HUES6 (cell line): ENCODE results near the gene EPB41L4A.

Source experiments
- H3K27ac ChIP-seq: 2 replicates; pipeline ENCODE4 v1.7.0; 2013; ENCODE audit warnings: low read depth, mild to moderate bottlenecking, low read length, inconsistent platforms
- H3K27me3 ChIP-seq: 2 replicates; pipeline ENCODE4 v1.6.1; 2013; ENCODE audit warnings: low read length; ENCODE audit not compliant: control insufficient read depth, insufficient read depth
- H3K36me3 ChIP-seq: 2 replicates; pipeline ENCODE4 v1.6.1; 2013; ENCODE audit warnings: low read length; ENCODE audit not compliant: control insufficient read depth, insufficient read depth
- H3K4me1 ChIP-seq: 2 replicates; pipeline ENCODE4 v1.6.1; 2013; ENCODE audit warnings: low read length; ENCODE audit not compliant: control insufficient read depth, insufficient read depth
- H3K4me3 ChIP-seq: 2 replicates; pipeline ENCODE4 v1.5.1; 2013; ENCODE audit warnings: low read depth, low read length
- H3K9ac ChIP-seq: one replicate; pipeline ENCODE4 v1.6.1; 2013; ENCODE audit warnings: mild to moderate bottlenecking, low read length
- H3K9me3 ChIP-seq: 2 replicates; pipeline ENCODE4 v1.6.1; 2013; ENCODE audit warnings: low read depth, low read length; ENCODE audit not compliant: control insufficient read depth, insufficient read depth

Gene EPB41L4A

DNA sequence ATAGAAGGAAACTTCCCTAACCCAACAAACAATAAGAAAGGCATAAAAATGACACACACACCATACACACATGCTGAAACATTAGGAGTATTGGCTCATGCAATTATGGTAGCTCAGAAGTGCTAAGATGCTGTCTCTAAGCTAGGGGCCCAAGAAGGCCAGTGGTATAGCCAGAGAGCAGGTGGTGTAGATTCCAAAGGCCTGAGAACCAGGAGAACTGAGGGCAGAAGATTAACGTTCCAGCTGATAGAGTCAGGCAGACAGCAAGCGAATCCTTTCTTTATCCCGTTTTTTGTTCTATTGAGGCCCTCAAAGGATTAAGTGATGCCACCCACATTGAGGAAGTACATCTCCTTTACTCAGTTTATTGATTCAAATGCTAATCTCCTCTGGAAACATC is 262.9 kb downstream of the EPB41L4A start:
- no peak overlapping the region for H3K4me3 ChIP-seq
- peaks cover 2% of the 10 kb centered on the region; the same call in 1 of the 2 replicates for H3K36me3 ChIP-seq
- no peaks in the 10 kb centered on the region for H3K27me3 ChIP-seq
- H3K9ac ChIP-seq: no peak overlapping the region
- no peak overlapping the region for H3K27ac ChIP-seq
- H3K4me1 ChIP-seq: peaks cover 2% of the 10 kb centered on the region; the same call in 1 of the 2 replicates
- no peaks in the 10 kb centered on the region for H3K9me3 ChIP-seq

DNA sequence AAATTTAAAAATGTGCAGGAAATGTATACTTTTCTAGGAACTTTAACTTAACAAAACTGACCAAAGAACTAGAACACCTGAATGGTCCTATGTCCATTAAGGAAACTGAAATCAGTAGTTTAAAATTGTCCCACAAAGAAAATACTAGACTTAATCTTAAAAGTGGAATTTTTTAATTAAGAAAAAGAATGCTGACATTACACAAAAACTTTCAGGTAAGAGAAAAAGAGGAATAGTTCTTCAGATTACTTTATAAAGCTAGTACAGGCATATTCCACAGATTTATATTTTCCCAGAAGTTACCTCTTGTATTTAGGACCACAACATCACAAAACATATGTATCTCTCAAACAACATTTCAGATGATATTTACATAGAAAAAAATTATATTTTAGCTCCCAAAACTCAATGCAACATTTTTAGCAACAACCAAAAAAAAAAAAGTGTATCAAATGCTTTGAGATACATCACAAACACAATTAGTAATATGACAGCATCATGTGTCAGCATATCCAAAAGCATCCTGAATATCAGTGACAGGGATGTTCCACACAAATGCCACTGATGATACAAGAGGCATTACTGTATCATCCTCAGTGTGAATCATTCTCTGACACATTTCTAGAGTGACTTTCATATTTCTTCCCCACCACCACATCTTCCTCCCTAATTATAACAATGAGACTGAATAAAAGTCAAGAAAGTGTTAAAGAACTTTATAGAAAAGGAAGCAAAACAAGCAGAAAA is 264.0 kb downstream of the EPB41L4A start:
- Histone ChIP-seq H3K9me3 (no peaks in the 10 kb centered on the region), H3K4me3 (no peak overlapping the region), H3K27me3 (no peaks in the 10 kb centered on the region), H3K36me3 (no peaks in the 10 kb centered on the region), H3K27ac (no peak overlapping the region), H3K4me1 (peaks cover 2% of the 10 kb centered on the region; the same call in 1 of the 2 replicates), H3K9ac (no peak overlapping the region)

DNA sequence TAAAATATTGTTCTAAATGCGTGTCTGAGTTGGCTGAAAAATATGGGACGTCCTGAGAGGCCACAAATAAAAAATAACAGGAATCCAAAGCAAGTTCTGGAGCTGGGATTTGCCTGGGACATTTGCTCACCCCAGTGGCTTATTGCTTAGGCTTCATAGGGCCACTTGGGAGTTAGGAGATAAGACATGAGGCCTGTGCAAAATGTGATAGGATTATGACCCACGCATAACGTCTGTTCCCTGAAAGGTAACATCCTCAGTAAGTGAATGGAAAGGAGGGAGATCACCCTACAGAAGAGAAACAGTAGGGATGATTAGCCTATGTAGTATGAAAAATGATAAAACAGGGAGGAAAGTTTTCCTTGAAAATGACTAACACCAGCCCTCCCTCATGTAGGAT is 269.4 kb downstream of the EPB41L4A start:
- Histone ChIP-seq H3K4me3 (no peak overlapping the region), H3K9ac (no peak overlapping the region), H3K27ac (no peak overlapping the region), H3K4me1 (no peaks in the 10 kb centered on the region), H3K36me3 (no peaks in the 10 kb centered on the region), H3K27me3 (no peaks in the 10 kb centered on the region), H3K9me3 (no peaks in the 10 kb centered on the region; the same call in 1 of the 2 replicates)

DNA sequence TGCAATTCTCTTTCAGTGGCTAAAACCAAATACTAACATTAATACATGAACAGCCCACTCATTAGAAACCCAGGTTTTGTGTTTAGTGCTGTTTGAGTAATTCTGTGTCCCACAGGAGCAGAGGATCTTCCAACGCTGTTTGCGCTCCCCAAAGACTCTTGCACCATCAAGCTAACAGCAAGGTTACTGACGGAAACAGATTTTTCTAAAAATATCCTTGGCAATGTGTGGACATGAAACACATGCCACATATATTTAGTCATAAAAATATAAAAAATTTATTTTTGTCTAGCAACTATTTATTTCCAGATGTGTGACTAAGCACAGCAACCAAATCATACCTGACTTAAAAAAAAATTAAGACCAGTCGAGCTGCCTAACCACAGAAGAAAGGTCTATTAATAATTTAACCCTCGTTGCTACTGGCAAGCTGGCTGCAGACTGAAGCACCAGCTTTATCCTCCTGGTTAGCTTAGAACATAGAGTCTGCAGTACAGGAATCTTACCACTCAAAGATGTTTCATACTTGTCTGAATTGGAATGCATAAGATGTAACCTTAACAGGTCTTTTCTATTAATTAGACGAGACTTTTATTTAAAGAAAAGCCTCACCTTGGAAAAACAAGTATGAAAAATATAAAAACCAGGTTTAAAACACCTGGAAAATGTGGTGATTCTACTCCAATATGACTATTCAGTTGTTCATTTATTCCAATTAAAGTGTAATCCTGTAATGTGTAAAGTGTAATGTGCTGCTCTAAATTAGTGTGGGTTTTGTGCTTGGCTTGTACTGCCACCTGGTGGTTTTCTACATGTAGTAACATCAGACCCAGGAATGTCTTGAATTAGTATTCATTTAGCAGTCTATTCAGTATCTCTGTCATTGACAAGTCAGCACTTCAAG is 272.5 kb downstream of the EPB41L4A start:
- H3K27me3 ChIP-seq: no peaks in the 10 kb centered on the region
- H3K4me3 ChIP-seq: no peak overlapping the region
- no peaks in the 10 kb centered on the region; the same call in 1 of the 2 replicates for H3K9me3 ChIP-seq
- no peaks in the 10 kb centered on the region for H3K4me1 ChIP-seq
- H3K36me3 ChIP-seq: no peaks in the 10 kb centered on the region
- H3K9ac ChIP-seq: no peak overlapping the region
- H3K27ac ChIP-seq: no peak overlapping the region

DNA sequence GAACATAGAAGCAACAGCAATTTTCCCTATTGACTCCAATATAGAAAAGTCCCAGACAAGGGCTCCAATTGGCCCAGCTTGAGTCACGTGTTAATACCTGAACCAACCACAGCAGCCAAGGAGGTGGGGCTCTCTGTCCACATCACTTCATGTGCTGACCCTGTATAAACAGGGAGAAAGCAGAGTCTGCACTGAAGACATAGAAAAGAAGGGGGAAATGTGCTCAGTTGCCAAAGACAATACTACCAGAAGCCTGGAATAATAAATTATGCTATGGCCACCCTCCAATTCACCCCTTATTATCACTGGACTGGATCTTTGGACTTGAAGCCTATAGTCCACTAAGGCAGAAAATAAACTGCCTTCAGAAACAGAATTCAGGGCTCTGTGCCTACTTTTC is 275.4 kb downstream of the EPB41L4A start:
- H3K9me3 ChIP-seq: no peaks in the 10 kb centered on the region
- H3K4me3 ChIP-seq: no peak overlapping the region

DNA sequence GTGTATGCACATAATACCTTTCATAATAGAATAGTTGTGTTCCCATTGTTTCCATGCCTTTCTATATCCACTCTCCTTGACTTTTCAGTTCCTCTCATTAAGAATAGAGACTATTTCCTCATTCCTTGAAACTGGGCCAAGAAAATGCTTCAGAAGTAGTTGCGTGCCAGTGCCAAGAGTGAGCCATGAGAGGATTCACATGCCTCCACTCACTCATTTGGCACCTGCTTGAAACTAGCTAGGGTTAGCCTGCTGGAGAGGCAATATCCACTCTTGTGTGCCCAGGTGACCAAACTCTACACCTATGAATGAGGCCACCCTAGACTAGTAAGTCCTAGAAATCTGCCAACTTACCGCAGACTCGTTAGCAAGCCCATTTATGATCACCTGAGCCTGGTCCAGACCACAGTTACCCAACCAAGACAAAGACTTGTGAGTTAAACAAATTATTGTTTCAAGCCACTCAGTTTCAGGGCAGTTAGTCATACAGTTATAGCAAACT is 276.3 kb downstream of the EPB41L4A start:
- no peak overlapping the region for H3K9ac ChIP-seq
- H3K4me1 ChIP-seq: no peaks in the 10 kb centered on the region
- H3K36me3 ChIP-seq: no peaks in the 10 kb centered on the region

More for the DNA sequence above, 275.4 kb downstream of the EPB41L4A start:
- no peaks in the 10 kb centered on the region for H3K27me3 ChIP-seq
- no peaks in the 10 kb centered on the region for H3K36me3 ChIP-seq
- H3K27ac ChIP-seq: no peak overlapping the region
- H3K9ac ChIP-seq: no peak overlapping the region
- H3K4me1 ChIP-seq: no peaks in the 10 kb centered on the region

DNA sequence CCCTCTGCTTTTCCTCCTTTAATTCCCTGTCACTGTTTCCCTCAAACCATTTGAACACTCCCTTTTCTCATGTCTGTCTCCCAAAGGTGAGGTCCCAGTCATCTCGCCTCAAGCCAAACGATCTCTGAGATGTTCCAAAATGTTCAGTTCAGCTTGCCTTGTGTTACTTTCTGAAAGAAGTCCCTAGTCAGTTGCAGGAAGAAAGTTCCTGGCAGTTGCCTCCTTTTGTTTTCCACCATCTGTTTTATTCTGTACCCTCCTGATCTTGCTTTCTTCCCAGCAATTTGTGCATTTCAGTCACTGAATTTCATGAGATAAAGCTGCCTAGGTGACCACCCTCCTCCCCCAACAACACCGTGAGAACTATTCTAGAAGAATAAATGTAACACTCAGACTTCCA is 277.5 kb downstream of the EPB41L4A start:
- H3K27ac ChIP-seq: no peak overlapping the region
- no peaks in the 10 kb centered on the region for H3K27me3 ChIP-seq
- H3K4me3 ChIP-seq: no peak overlapping the region
- H3K9me3 ChIP-seq: no peaks in the 10 kb centered on the region
- no peaks in the 10 kb centered on the region for H3K36me3 ChIP-seq
- H3K4me1 ChIP-seq: no peaks in the 10 kb centered on the region
- no peak overlapping the region for H3K9ac ChIP-seq

More for the DNA sequence above, 276.3 kb downstream of the EPB41L4A start:
- no peaks in the 10 kb centered on the region for H3K27me3 ChIP-seq
- H3K4me3 ChIP-seq: no peak overlapping the region
- no peak overlapping the region for H3K27ac ChIP-seq
- no peaks in the 10 kb centered on the region for H3K9me3 ChIP-seq

DNA sequence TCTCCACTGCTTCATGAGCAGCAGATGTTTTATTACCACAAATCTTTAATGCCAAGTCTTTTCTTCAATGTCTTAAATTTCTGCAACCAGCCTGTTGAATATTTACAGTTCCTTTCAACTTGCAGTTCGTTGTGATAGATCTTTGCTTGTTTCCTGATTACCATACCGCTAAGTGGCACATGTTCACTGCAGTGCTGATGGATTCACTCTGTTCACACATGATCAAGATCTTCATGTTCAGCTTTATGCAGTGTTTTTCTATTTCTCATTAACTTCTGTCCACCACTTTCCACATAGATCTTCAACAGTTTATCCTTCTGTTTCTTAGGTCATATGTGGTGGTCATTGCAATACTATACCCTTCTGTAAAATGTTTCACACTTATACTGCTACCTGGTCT is 280.6 kb downstream of the EPB41L4A start:
- no peaks in the 10 kb centered on the region for H3K9me3 ChIP-seq
- no peaks in the 10 kb centered on the region for H3K36me3 ChIP-seq
- no peak overlapping the region for H3K9ac ChIP-seq
- H3K4me1 ChIP-seq: no peaks in the 10 kb centered on the region
- no peak overlapping the region for H3K4me3 ChIP-seq
- H3K27me3 ChIP-seq: no peaks in the 10 kb centered on the region
- H3K27ac ChIP-seq: no peak overlapping the region

DNA sequence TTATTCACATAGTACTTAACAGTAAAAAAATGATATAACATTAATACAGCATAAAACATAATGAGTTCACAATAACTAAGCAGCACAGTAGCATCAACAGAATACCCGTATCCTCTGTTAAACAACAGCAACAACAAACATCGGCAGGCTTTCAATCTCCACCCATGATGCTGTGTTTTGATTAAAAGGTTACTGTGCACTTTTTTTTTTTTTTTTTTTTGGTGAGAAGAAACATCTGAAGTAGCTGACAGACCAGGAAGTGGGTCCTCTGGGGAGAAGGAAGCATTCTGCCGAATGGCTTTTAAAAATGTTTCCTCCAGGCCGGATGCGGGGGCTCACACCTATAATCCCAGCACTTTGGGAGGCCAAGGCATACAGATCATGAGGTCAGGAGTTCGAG is 282.3 kb downstream of the EPB41L4A start:
- no peak overlapping the region for H3K4me3 ChIP-seq
- H3K27me3 ChIP-seq: no peaks in the 10 kb centered on the region
- H3K4me1 ChIP-seq: no peaks in the 10 kb centered on the region
- H3K27ac ChIP-seq: no peak overlapping the region
- no peaks in the 10 kb centered on the region for H3K9me3 ChIP-seq
- no peaks in the 10 kb centered on the region for H3K36me3 ChIP-seq
- no peak overlapping the region for H3K9ac ChIP-seq

DNA sequence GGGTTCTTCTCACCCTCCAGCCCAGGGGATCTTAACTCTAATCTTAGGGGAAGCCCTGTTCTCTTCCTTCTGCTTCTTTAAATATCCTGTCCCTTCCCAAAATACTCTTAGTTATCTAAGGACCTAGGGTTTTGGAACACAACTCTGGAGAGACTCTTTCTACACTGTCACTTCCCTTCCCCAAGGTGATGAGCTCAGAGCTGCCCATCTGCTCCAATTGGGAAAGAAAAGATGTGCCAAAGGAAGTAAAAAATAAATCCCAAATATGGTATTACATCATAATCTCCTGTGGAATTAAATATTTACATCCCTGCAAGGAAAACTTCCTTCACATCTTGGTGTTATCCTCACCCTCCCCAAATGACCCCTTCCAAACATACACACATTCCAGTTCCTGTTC is 291.2 kb downstream of the EPB41L4A start:
- H3K27me3 ChIP-seq: no peaks in the 10 kb centered on the region

DNA sequence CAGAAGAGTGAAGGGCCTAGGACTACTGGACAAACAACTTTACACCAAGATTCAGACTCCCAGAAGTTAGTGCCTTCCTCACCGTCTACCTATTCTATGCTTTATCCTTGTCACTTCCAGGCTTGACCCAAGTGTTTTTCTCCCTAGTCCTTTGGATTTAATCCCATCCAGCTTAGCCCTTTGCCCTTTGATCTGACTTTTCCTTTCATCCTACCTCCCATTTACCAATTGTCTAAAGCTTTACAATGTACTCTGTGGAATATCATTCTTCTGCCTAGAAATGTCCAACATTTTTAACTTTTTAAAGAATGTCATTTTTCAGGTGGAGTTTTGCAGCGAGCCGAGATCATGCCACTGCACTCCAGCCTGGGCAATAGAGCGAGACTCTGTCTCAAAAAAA is 292.1 kb downstream of the EPB41L4A start:
- Histone ChIP-seq H3K9me3 (no peaks in the 10 kb centered on the region), H3K9ac (no peak overlapping the region), H3K27ac (no peak overlapping the region), H3K36me3 (no peaks in the 10 kb centered on the region), H3K27me3 (no peaks in the 10 kb centered on the region), H3K4me3 (no peak overlapping the region), H3K4me1 (no peaks in the 10 kb centered on the region)

More for the DNA sequence above, 291.2 kb downstream of the EPB41L4A start:
- Histone ChIP-seq H3K27ac (no peak overlapping the region), H3K36me3 (no peaks in the 10 kb centered on the region), H3K4me3 (no peak overlapping the region), H3K9ac (no peak overlapping the region), H3K4me1 (no peaks in the 10 kb centered on the region), H3K9me3 (no peaks in the 10 kb centered on the region)
